SU-DHL-6 (cell line): Measurements from ENCODE around the gene C1D.

Experiments
- H2AFZ ChIP-seq: fragments of 200-600 bp; sonication (generic); 2 replicates; pipeline ENCODE4 v1.6.1; 2014; ENCODE audit warnings: low read depth, mild to moderate bottlenecking, moderate library complexity, mixed read lengths, antibody characterized with exemption, low read length; ENCODE audit not compliant: severe bottlenecking
- H3F3A ChIP-seq: fragments of 200-600 bp; shearing (Covaris generic); 2 replicates; pipeline ENCODE4 v1.6.0; 2016; ENCODE audit warnings: antibody characterized with exemption, mild to moderate bottlenecking; ENCODE audit not compliant: insufficient read depth
- H3K27ac ChIP-seq: fragments of 200-600 bp; sonication (generic); 2 replicates; pipeline ENCODE4 v1.5.1; 2016; ENCODE audit warnings: low read depth, mild to moderate bottlenecking, low read length, moderate library complexity, mixed read lengths
- H3K27me3 ChIP-seq: fragments of 200-600 bp; sonication (generic), shearing (Covaris generic); 2 replicates; pipeline ENCODE4 v1.6.0; 2014; ENCODE audit warnings: mild to moderate bottlenecking, low read length
- H3K36me3 ChIP-seq: fragments of 200-600 bp; sonication (generic); 2 replicates; pipeline ENCODE4 v1.6.1; 2014; ENCODE audit warnings: mild to moderate bottlenecking, low read length, mixed read lengths
- H3K4me2 ChIP-seq: fragments of 300-600, 200-600 bp; shearing (Covaris generic), sonication (generic); 2 replicates; pipeline ENCODE4 v1.6.0; 2014; ENCODE audit warnings: low read length, low read depth, mild to moderate bottlenecking; ENCODE audit not compliant: poor library complexity, severe bottlenecking
- H3K4me3 ChIP-seq: fragments of 200-600 bp; sonication (generic); 2 replicates; pipeline ENCODE4 v1.5.1; 2014; ENCODE audit warnings: antibody characterized with exemption, low read length, mild to moderate bottlenecking, mixed read lengths; ENCODE audit not compliant: insufficient read depth, poor library complexity, severe bottlenecking
- H3K79me2 ChIP-seq: fragments of 200-600 bp; sonication (generic); 2 replicates; pipeline ENCODE4 v1.6.1; 2014; ENCODE audit warnings: mild to moderate bottlenecking, low read length, moderate library complexity; ENCODE audit not compliant: insufficient read depth
- H3K9ac ChIP-seq: fragments of 200-600 bp; sonication (generic); 2 replicates; pipeline ENCODE4 v1.7.0; 2014; ENCODE audit warnings: mild to moderate bottlenecking, low read length
- H3K9me2 ChIP-seq: fragments of 200-600 bp; sonication (generic); replicated peaks from 2 replicates; pipeline ENCODE4 v1.6.1; 2014; ENCODE audit warnings: low read length; ENCODE audit not compliant: insufficient read depth
- H3K9me3 ChIP-seq: fragments of 200-600 bp; sonication (generic); 2 replicates; pipeline ENCODE4 v1.6.1; 2014; ENCODE audit warnings: low read length, mixed read lengths; ENCODE audit not compliant: insufficient read depth
- H4K20me1 ChIP-seq: fragments of 200-600 bp; sonication (generic); 2 replicates; pipeline ENCODE4 v1.6.1; 2014; ENCODE audit warnings: low read depth, mild to moderate bottlenecking, antibody characterized with exemption, low read length, moderate library complexity, mixed read lengths
- CTCF ChIP-seq: fragments of 200-600 bp; sonication (generic); IDR thresholded peaks from one replicate; pipeline ENCODE4 v1.5.1; 2017; ENCODE audit warnings: antibody characterized with exemption, mild to moderate bottlenecking, low read length, moderate library complexity; ENCODE audit not compliant: insufficient read depth, poor library complexity, severe bottlenecking
- EZH2phosphoT487 ChIP-seq: fragments of 200-600 bp; sonication (generic), shearing (Covaris generic); conservative IDR thresholded peaks from 2 replicates; pipeline ENCODE4 v1.6.1; 2018; ENCODE audit warnings: mild to moderate bottlenecking, antibody characterized with exemption, low read length, moderate library complexity, mixed read lengths

Gene C1D

DNA sequence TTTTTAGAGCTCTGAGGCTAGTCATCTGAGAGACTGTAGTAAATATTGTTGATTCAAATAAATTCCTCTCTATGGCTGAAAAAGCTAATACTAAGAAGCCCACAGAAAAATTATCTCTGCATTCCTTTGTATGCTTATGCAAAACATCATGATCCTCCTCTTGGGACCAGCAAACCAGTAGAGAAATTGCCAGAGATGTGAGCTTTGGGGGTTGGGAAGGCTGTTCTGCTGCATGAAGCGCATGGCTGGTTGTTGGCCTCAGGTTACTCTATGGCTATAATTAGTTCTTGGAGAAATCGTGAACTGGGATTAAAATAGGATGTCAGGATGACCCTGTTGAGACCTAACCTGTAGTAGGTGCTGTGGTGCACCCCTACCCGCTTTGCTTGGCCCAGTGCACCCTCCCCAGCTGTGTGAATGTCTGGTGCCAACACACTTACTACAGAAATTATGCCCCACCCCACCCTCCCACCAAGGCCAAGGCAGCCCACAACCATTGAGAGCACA lies 35.5 kb upstream of the C1D start:
- Histone ChIP-seq H3K27ac (no peak overlapping the region), H3K36me3 (no peaks in the 10 kb centered on the region), H3K9me2 (no peaks in the 10 kb centered on the region), H3K9me3 (no peaks in the 10 kb centered on the region), H2AFZ (no peak overlapping the region), H3K79me2 (no peaks in the 10 kb centered on the region), H3K9ac (no peak overlapping the region), H3K27me3 (no peaks in the 10 kb centered on the region), H3K4me2 (no peak overlapping the region), H3K4me3 (no peak overlapping the region), H3F3A (no peaks in the 10 kb centered on the region), H4K20me1 (no peaks in the 10 kb centered on the region)
- TF ChIP-seq EZH2phosphoT487 (no peak), CTCF (no peak)

GRCh38 chr2:68094111-68094510 lies 31.3 kb upstream of the C1D start:
- Histone ChIP-seq H2AFZ (no peak overlapping the region), H3K9me2 (no peaks in the 10 kb centered on the region), H3K9me3 (no peaks in the 10 kb centered on the region), H3F3A (no peaks in the 10 kb centered on the region), H3K9ac (no peak overlapping the region), H3K4me2 (no peak overlapping the region), H3K79me2 (no peaks in the 10 kb centered on the region), H3K27me3 (no peaks in the 10 kb centered on the region), H3K27ac (no peak overlapping the region), H4K20me1 (no peaks in the 10 kb centered on the region), H3K36me3 (no peaks in the 10 kb centered on the region), H3K4me3 (no peak overlapping the region)
- no peak for TF ChIP-seq CTCF
- TF ChIP-seq EZH2phosphoT487, result no peak

DNA sequence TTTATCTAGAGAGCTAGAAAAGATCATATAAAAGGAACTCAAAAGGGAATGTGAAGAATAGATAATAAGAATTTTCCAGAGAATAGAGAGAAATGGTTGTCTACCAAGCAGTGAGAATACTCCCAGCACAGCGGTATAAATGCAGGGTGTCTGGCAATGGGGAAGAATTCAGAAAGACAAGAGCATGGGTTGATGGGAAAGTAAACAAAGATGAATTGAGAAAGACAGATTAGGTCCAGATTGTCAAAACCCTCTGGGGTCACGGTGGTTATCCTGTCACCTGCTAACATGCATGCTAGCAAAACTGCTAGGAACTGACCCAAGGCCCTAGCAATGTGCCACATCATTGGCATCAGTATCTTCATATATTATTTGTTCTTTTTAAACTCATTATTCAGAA lies 30.8 kb upstream of the C1D start:
- no peaks in the 10 kb centered on the region for H3K36me3 ChIP-seq
- no peak overlapping the region for H3K4me2 ChIP-seq
- H3K27ac ChIP-seq, result no peak overlapping the region
- no peaks in the 10 kb centered on the region for H3K9me2 ChIP-seq
- H4K20me1 ChIP-seq, result no peaks in the 10 kb centered on the region
- no peak for TF ChIP-seq EZH2phosphoT487
- no peak for TF ChIP-seq CTCF
- H3K9me3 ChIP-seq, result no peaks in the 10 kb centered on the region
- H3K79me2 ChIP-seq, result no peaks in the 10 kb centered on the region
- H3K4me3 ChIP-seq, result no peak overlapping the region
- no peaks in the 10 kb centered on the region for H3K27me3 ChIP-seq
- no peaks in the 10 kb centered on the region for H3F3A ChIP-seq
- H3K9ac ChIP-seq, result no peak overlapping the region
- H2AFZ ChIP-seq, result no peak overlapping the region

GRCh38 chr2:68091439-68092034 lies 28.7 kb upstream of the C1D start:
- H3K4me3 ChIP-seq, result no peak overlapping the region
- H3K27ac ChIP-seq, result no peak overlapping the region
- H3K36me3 ChIP-seq, result no peaks in the 10 kb centered on the region
- H3K4me2 ChIP-seq, result no peak overlapping the region
- no peaks in the 10 kb centered on the region for H3K27me3 ChIP-seq
- no peaks in the 10 kb centered on the region for H3K9me2 ChIP-seq
- H4K20me1 ChIP-seq, result no peaks in the 10 kb centered on the region
- H3K9me3 ChIP-seq, result no peaks in the 10 kb centered on the region
- TF ChIP-seq EZH2phosphoT487, result no peak
- TF ChIP-seq CTCF, result no peak
- no peaks in the 10 kb centered on the region for H3F3A ChIP-seq
- no peaks in the 10 kb centered on the region for H3K79me2 ChIP-seq
- H2AFZ ChIP-seq, result no peak overlapping the region
- H3K9ac ChIP-seq, result no peak overlapping the region
